MCF 10A (cell line): ENCODE results near the gene SLC39A9. TPM values are rescaled to one million over a fixed set of nuclear protein-coding genes. Genes with fewer than 3 reads are reported as not detected.

Source experiments
- BruUV-seq: library from RNA; stranded (reverse); fragments of 400-500 nt; replicated peaks from 2 replicates; lab custom pipeline; 2021; lab: Mats Ljungman, UMichigan
- CTCF ChIA-PET: fragments of 300-600 bp; sonication (Branson Sonifier 250); formaldehyde crosslinking; extraction: SDS; loops from one replicate; lab custom pipeline; 2021; ENCODE audit warnings: antibody characterized with exemption, inconsistent platforms; lab: Yijun Ruan, JAX
- POLR2A ChIA-PET: fragments of 300-600, 350-650 bp; sonication (Branson Sonifier 250); formaldehyde crosslinking; extraction: SDS; loops from one replicate; lab custom pipeline; 2020; ENCODE audit warnings: antibody characterized with exemption, inconsistent platforms; lab: Yijun Ruan, JAX
- DNase-seq: peaks from one replicate; pipeline ENCODE4 v3.0.0-alpha.2; 2018; ENCODE audit not compliant: unreplicated experiment
- H3K27ac Mint-ChIP-seq: one replicate; pipeline ENCODE4 v1.8.0; 2022; ENCODE audit warnings: mild to moderate bottlenecking, low read depth, mixed read lengths; ENCODE audit not compliant: unreplicated experiment
- H3K27me3 Mint-ChIP-seq: one replicate; pipeline ENCODE4 v1.8.0; 2022; ENCODE audit warnings: mixed read lengths; ENCODE audit not compliant: insufficient read depth, unreplicated experiment
- H3K36me3 Mint-ChIP-seq: one replicate; pipeline ENCODE4 v1.8.0; 2022; ENCODE audit warnings: mild to moderate bottlenecking, moderate library complexity, mixed read lengths; ENCODE audit not compliant: insufficient read depth, unreplicated experiment
- H3K4me1 Mint-ChIP-seq: one replicate; pipeline ENCODE4 v1.8.0; 2022; ENCODE audit warnings: mixed read lengths; ENCODE audit not compliant: insufficient read depth, unreplicated experiment
- H3K4me3 Mint-ChIP-seq: one replicate; pipeline ENCODE4 v1.8.0; 2022; ENCODE audit warnings: mild to moderate bottlenecking, moderate library complexity, mixed read lengths; ENCODE audit not compliant: unreplicated experiment
- H3K9me3 Mint-ChIP-seq: one replicate; pipeline ENCODE4 v1.8.0; 2022; ENCODE audit warnings: mixed read lengths; ENCODE audit not compliant: unreplicated experiment
- intact Hi-C: fragments of 100-400 bp; cut with micrococcal nuclease; formaldehyde crosslinking; loops from 2 replicates; pipeline ENCODE4 v1.14.1; 2022
- total RNA-seq: library from RNA; stranded (reverse); gene quantifications from 2 replicates; pipeline ENCODE4 v1.2.3, GENCODE V29; 2022
- TF ChIP-seq, protein P1 (sequence below): fragments of 200-600 bp; IDR thresholded peaks from one replicate; pipeline ENCODE4 v1.8.0; 2022; ENCODE audit warnings: antibody characterized with exemption, mild to moderate bottlenecking; ENCODE audit not compliant: unreplicated experiment

Gene SLC39A9
- total RNA-seq, 1 experiment from 2014 or later = 69.7 TPM

DNA sequence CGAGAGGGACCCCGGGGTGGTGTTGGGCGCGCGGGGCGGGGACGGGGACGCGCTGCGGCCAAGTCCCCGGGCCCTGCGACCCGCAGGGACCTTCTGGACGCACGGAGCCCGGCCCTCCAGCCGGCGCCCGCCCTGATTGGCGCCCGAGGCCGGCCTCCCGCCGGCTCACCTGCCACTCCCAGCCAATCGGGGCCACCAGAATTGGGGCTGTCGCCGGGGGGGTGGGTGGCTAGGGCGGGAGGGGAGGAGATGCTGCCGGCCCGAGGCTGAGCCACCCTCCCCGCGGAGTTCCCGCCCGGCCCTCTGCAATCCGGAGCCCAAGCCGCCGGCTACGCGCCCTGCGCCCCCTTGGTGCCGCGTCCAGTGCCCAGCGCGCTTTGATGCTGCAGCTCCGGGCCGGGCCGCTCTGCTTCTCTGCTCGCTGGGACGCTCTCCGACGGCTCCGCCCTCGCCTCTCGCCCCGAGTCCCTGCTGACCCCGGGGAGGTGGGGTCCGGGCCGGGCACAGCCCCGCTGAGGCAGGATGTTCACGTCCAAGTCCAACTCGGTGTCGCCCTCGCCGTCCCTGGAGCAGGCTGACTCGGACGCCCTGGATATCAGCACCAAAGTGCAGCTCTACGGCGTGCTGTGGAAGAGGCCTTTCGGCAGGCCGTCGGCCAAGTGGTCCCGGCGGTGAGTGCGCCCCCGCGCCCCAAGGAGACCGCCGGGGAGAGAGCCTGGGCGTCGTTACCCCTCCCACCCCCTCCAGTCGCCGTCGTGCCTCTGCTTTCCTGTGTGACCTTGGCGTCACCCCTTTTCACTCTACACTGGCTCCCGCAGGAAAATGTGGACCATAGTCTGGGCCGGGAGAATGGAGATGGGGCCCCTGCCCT, 86.2 kb downstream of the SLC39A9 start, which contains the start of gene PLEKHD1:
Gene PLEKHD1, plus strand, starts transcription at position 285 of the 871 bp plus-strand sequence. Its CDS starts 238 bp downstream, at position 523.
- Mint-ChIP-seq H3K4me3 (peak within 1 kb of the TSS; percentile 64), H3K27me3 (peaks cover 31% of the 10 kb centered on the region), H3K4me1 (no peaks in the 10 kb centered on the region), H3K36me3 (peaks cover 6% of the 10 kb centered on the region), H3K27ac (no peak within 1 kb of the TSS), H3K9me3 (no peaks in the 10 kb centered on the region)
- intact Hi-C loops = no loop called here
- ChIA-PET POLR2A (no interaction called here), CTCF (no interaction called here)
- no peak for DNase-seq
- TF ChIP-seq, protein P1, sequence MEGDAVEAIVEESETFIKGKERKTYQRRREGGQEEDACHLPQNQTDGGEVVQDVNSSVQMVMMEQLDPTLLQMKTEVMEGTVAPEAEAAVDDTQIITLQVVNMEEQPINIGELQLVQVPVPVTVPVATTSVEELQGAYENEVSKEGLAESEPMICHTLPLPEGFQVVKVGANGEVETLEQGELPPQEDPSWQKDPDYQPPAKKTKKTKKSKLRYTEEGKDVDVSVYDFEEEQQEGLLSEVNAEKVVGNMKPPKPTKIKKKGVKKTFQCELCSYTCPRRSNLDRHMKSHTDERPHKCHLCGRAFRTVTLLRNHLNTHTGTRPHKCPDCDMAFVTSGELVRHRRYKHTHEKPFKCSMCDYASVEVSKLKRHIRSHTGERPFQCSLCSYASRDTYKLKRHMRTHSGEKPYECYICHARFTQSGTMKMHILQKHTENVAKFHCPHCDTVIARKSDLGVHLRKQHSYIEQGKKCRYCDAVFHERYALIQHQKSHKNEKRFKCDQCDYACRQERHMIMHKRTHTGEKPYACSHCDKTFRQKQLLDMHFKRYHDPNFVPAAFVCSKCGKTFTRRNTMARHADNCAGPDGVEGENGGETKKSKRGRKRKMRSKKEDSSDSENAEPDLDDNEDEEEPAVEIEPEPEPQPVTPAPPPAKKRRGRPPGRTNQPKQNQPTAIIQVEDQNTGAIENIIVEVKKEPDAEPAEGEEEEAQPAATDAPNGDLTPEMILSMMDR = no peak
- BruUV-seq = no TSS peak

DNA sequence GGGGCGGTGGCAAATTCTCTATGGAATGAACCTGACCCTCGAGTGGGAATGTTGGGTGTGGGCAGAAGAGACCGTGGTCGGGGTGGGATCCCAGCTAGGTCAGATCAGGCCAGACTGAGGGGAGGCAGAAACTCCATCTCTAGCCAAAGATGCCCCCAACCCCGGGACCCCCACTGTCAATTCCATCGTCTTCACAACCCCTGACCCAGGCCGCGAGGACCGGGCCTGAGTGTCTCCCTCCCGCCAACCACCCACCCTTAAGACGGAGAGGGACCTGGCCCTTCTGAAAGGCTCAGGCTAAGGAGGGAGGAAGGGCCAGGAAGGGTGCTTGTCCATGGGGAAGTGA, 86.8 kb downstream of the SLC39A9 start:
- Mint-ChIP-seq H3K4me1 (no peaks in the 10 kb centered on the region), H3K4me3 (no peak overlapping the region), H3K9me3 (no peaks in the 10 kb centered on the region), H3K27me3 (peaks cover 31% of the 10 kb centered on the region), H3K36me3 (peaks cover 6% of the 10 kb centered on the region), H3K27ac (no peak overlapping the region)
- BruUV-seq = no TSS peak
- TF ChIP-seq, protein P1 = no peak
- intact Hi-C loops = no loop called here
- ChIA-PET POLR2A (no interaction called here), CTCF (interaction anchor here (0.6 to 0.8 kb wide), 3 partner anchors 74 to 622 kb away, joined by 3 read pairs; no protein-coding TSS in a partner anchor)
- DNase-seq = no peak

DNA sequence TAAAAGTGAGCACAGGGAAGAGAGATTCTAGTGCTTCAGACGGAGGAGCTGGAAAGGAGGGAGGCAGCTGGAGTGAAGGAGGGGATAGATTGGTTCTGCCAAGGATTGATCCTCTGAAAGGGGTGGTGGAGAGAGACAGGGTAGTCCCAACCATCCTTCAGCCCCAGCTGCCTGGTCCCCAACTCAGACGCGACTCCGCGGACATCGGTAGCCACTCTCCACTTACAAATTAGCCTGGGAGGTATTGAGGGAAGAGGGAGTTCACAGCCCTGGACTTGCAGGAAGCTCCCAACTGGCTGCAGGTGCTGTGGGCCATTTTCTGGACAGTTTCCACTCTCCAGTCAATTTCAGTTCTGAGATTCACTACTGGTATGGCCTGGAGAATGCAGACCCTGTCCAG, 87.2 kb downstream of the SLC39A9 start:
- intact Hi-C loops = no loop called here
- no peaks in the 10 kb centered on the region for H3K9me3 Mint-ChIP-seq
- H3K36me3 Mint-ChIP-seq = peaks cover 6% of the 10 kb centered on the region
- no peak for DNase-seq
- no TSS peak for BruUV-seq
- H3K4me3 Mint-ChIP-seq = no peak overlapping the region
- no peak overlapping the region for H3K27ac Mint-ChIP-seq
- ChIA-PET CTCF (interaction anchor here (0.6 to 0.8 kb wide), 3 partner anchors 75 to 622 kb away, joined by 3 read pairs; no protein-coding TSS in a partner anchor), POLR2A (no interaction called here)
- H3K4me1 Mint-ChIP-seq = no peaks in the 10 kb centered on the region
- TF ChIP-seq, protein P1 = no peak
- peaks cover 31% of the 10 kb centered on the region for H3K27me3 Mint-ChIP-seq

DNA sequence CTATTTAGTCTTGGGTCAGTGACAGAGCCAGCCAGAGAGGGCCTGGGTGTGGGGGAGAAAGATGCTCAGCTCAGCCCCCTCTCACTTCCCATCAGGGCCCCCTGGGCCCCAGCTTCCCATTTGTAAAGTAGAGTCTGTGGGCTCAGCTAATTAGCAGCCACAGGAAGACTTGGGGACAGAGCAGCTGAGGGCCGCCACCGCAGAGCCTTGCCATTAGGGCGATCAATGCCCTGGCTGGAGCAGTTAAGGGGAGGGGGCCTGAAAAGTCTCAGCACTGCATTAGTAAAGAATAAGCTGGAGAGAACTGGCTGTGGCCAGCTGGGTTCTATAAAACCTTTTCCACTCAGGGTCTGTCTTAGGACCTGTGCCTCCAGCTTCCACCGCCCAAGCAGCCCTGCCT, 88.7 kb downstream of the SLC39A9 start:
- intact Hi-C loops = no loop called here
- TF ChIP-seq, protein P1 = no peak
- DNase-seq = no peak
- no peaks in the 10 kb centered on the region for H3K9me3 Mint-ChIP-seq
- ChIA-PET POLR2A (interaction anchor here (0.7 kb wide), 1 partner anchor 26 kb away, joined by 3 read pairs; no protein-coding TSS in a partner anchor), CTCF (interaction anchor here (0.6 to 2.1 kb wide), 3 partner anchors 92 to 700 kb away, joined by 3 to 9 read pairs (median 4); no protein-coding TSS in a partner anchor)
- H3K4me1 Mint-ChIP-seq = no peaks in the 10 kb centered on the region
- H3K27ac Mint-ChIP-seq = no peak overlapping the region
- peaks cover 6% of the 10 kb centered on the region for H3K36me3 Mint-ChIP-seq
- BruUV-seq = no TSS peak
- no peak overlapping the region for H3K4me3 Mint-ChIP-seq
- peaks cover 38% of the 10 kb centered on the region for H3K27me3 Mint-ChIP-seq
